ENCODE measurements around the gene ZBED4.

GRCh38 chr22:49896201-49896600, 42.6 kb downstream of the ZBED4 start:
- no peak for TF ChIP-seq CHD2 (IDR thresholded peaks at IDR 0.05; ENCODE audit: low read depth, low read length)
- TF ChIP-seq PBX3 (CRISPR knock-in tag; IDR thresholded peaks at IDR 0.05; ENCODE audit: borderline replicate concordance): no peak
- no peak for TF ChIP-seq CTCF (CRISPR knock-in tag; IDR thresholded peaks at IDR 0.05)
- TF ChIP-seq HINFP (CRISPR knock-in tag; IDR thresholded peaks at IDR 0.05; ENCODE audit: low read depth): no peak
- no peak for TF ChIP-seq ASH2L (IDR thresholded peaks at IDR 0.05; ENCODE audit: insufficient read length, low read depth, low read length)
- no peak for TF ChIP-seq POLR2A (IDR thresholded peaks at IDR 0.05; ENCODE audit: insufficient read depth in 1 of 2, low read depth in 2 of 2, low read length in 2 of 2)
- no peak for TF ChIP-seq ZNF362 (CRISPR knock-in tag; IDR thresholded peaks at IDR 0.05; ENCODE audit: borderline replicate concordance)
- TF ChIP-seq ZNF792 (CRISPR knock-in tag; IDR thresholded peaks at IDR 0.05): no peak
- no peak for TF ChIP-seq CAMTA2 (CRISPR knock-in tag; IDR thresholded peaks at IDR 0.05; ENCODE audit: borderline replicate concordance)
- no peak for TF ChIP-seq DR1 (CRISPR knock-in tag; IDR thresholded peaks at IDR 0.05)
- TF ChIP-seq MED1 (CRISPR knock-in tag; IDR thresholded peaks at IDR 0.05): no peak
- TF ChIP-seq POLR2AphosphoS2 (IDR thresholded peaks at IDR 0.05; ENCODE audit: low read depth, low read length): no peak
- no peak for TF ChIP-seq TAF1 (CRISPR knock-in tag; IDR thresholded peaks at IDR 0.05)

Data from HepG2 (cell line).